OCI-LY3 (cell line): Measurements from ENCODE around the gene NCAPD3.

Experiments used
- H2AFZ ChIP-seq: fragments of 200-600, 300-600 bp; shearing (Covaris generic); 2 replicates; pipeline ENCODE4 v1.6.0; 2014; ENCODE audit warnings: antibody characterized with exemption, low read depth, low read length
- H3K27ac ChIP-seq: fragments of 200-600, 300-600 bp; sonication (generic); 2 replicates; pipeline ENCODE4 v1.5.1; 2014; ENCODE audit warnings: mild to moderate bottlenecking, low read length, moderate library complexity, mixed read lengths
- H3K27me3 ChIP-seq: fragments of 200-600, 300-600 bp; sonication (generic); 2 replicates; pipeline ENCODE4 v1.6.1; 2014; ENCODE audit warnings: low read depth, low read length, mixed read lengths
- H3K36me3 ChIP-seq: fragments of 200-600, 300-600 bp; sonication (generic); replicated peaks from 2 replicates; pipeline ENCODE3; 2014; ENCODE audit warnings: low read depth, low read length, mixed read lengths
- H3K4me1 ChIP-seq: fragments of 300-600, 200-600 bp; sonication (generic); 2 replicates; pipeline ENCODE4 v1.6.1; 2014; ENCODE audit warnings: low read length, mixed read lengths
- H3K4me2 ChIP-seq: fragments of 200-600, 300-600 bp; sonication (generic); 2 replicates; pipeline ENCODE4 v1.6.1; 2014; ENCODE audit warnings: low read length, mixed read lengths
- H3K4me3 ChIP-seq: fragments of 300-600, 200-600 bp; sonication (generic); 2 replicates; pipeline ENCODE4 v1.5.1; 2014; ENCODE audit warnings: antibody characterized with exemption, mild to moderate bottlenecking, low read length, moderate library complexity
- H3K79me2 ChIP-seq: fragments of 300-600, 200-600 bp; shearing (Covaris generic); 2 replicates; pipeline ENCODE4 v1.6.1; 2014; ENCODE audit warnings: mild to moderate bottlenecking, low read length, mixed read lengths
- H3K9ac ChIP-seq: fragments of 300-600, 200-600 bp; shearing (Covaris generic); 2 replicates; pipeline ENCODE4 v1.6.0; 2014; ENCODE audit warnings: mild to moderate bottlenecking, low read length, moderate library complexity
- H3K9me3 ChIP-seq: fragments of 200-600, 300-600 bp; shearing (Covaris generic); 2 replicates; pipeline ENCODE4 v1.6.1; 2014; ENCODE audit warnings: low read length, mixed read lengths; ENCODE audit not compliant: insufficient read depth
- H4K20me1 ChIP-seq: fragments of 200-600, 300-600 bp; sonication (generic); 2 replicates; pipeline ENCODE4 v1.6.1; 2016; ENCODE audit warnings: low read length, mixed read lengths; ENCODE audit not compliant: insufficient read depth
- EZH2phosphoT487 ChIP-seq: fragments of 200-600 bp; shearing (Covaris generic); IDR thresholded peaks from 2 replicates; pipeline ENCODE4 v1.6.1; 2018; ENCODE audit warnings: antibody characterized with exemption, mixed run types, low read depth
- TF ChIP-seq, protein P1 (sequence below): fragments of 200-600, 300-600 bp; sonication (generic); IDR thresholded peaks from 2 replicates; pipeline ENCODE4 v1.5.1; 2014; ENCODE audit warnings: antibody characterized with exemption, low read length, low read depth

The NCAPD3 gene

DNA sequence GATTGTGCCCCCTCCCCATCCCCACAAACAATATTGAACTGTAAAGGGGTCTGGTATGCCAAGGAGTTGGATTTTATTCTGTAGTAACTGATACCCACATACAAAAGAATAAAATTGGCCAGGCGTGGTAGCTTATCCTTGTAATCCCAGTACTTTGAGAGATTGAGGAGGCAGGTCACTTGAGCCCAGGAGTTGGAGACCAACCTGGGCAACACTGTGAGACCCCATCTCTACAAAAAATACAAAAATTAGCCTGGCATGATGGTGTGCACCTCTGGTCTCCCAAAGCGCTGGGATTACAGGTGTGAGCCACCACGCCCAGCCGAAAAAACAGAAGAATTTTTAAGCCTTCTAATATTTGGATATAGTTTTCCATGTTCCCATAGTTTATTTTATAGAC lies 48.2 kb upstream of the NCAPD3 start:
- H4K20me1 ChIP-seq: no peaks in the 10 kb centered on the region
- no peak overlapping the region for H3K4me2 ChIP-seq
- H3K9me3 ChIP-seq: no peaks in the 10 kb centered on the region
- no peak overlapping the region for H3K4me3 ChIP-seq
- H3K36me3 ChIP-seq: no peaks in the 10 kb centered on the region
- peaks cover 6% of the 10 kb centered on the region for H3K27me3 ChIP-seq
- H3K27ac ChIP-seq: no peak overlapping the region
- no peaks in the 10 kb centered on the region for H3K4me1 ChIP-seq
- TF ChIP-seq, protein P1, sequence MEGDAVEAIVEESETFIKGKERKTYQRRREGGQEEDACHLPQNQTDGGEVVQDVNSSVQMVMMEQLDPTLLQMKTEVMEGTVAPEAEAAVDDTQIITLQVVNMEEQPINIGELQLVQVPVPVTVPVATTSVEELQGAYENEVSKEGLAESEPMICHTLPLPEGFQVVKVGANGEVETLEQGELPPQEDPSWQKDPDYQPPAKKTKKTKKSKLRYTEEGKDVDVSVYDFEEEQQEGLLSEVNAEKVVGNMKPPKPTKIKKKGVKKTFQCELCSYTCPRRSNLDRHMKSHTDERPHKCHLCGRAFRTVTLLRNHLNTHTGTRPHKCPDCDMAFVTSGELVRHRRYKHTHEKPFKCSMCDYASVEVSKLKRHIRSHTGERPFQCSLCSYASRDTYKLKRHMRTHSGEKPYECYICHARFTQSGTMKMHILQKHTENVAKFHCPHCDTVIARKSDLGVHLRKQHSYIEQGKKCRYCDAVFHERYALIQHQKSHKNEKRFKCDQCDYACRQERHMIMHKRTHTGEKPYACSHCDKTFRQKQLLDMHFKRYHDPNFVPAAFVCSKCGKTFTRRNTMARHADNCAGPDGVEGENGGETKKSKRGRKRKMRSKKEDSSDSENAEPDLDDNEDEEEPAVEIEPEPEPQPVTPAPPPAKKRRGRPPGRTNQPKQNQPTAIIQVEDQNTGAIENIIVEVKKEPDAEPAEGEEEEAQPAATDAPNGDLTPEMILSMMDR: no peak
- TF ChIP-seq EZH2phosphoT487: no peak
- no peak overlapping the region for H3K9ac ChIP-seq
- H2AFZ ChIP-seq: no peak overlapping the region
- H3K79me2 ChIP-seq: no peaks in the 10 kb centered on the region

DNA sequence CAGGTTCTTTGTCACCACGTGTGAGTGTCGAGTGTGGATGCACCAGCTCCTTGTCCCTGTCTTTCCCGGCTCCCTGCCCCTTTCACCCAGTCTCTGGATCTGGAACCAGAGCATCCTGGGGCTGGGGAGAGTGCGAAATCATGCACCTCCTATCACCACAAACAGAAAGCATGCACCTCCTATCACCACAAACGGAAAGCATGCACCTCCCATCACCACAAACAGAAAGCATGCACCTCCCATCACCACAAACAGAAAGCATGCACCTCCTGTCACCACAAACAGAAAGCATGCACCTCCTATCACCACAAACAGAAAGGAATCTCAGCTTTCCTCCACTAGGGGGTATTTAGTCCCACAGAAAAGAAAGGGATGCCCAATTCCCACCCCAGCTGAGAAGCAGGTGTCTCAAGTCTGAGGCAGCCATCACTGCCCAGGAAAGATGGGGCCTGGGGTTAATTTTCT lies 46.5 kb upstream of the NCAPD3 start:
- TF ChIP-seq, protein P1: 0 out of 2 replicates have a peak, but pooled peaks have one; percentile 4
- TF ChIP-seq EZH2phosphoT487: no peak
- Histone ChIP-seq H3K36me3 (no peaks in the 10 kb centered on the region), H3K4me2 (no peak overlapping the region), H3K79me2 (no peaks in the 10 kb centered on the region), H3K4me1 (no peaks in the 10 kb centered on the region), H3K27ac (no peak overlapping the region), H3K27me3 (peaks cover 6% of the 10 kb centered on the region), H3K4me3 (no peak overlapping the region), H3K9ac (no peak overlapping the region), H2AFZ (no peak overlapping the region), H4K20me1 (no peaks in the 10 kb centered on the region), H3K9me3 (no peaks in the 10 kb centered on the region)

- Histone ChIP-seq H3K27me3 (no peaks in the 10 kb centered on the region), H3K36me3 (no peaks in the 10 kb centered on the region), H3K4me1 (no peaks in the 10 kb centered on the region), H3K9me3 (no peaks in the 10 kb centered on the region), H3K27ac (no peak overlapping the region), H3K4me2 (no peak overlapping the region), H3K4me3 (no peak overlapping the region), H4K20me1 (no peaks in the 10 kb centered on the region), H3K79me2 (no peaks in the 10 kb centered on the region), H2AFZ (no peak overlapping the region), H3K9ac (no peak overlapping the region)
- no peak for TF ChIP-seq EZH2phosphoT487
- TF ChIP-seq, protein P1: no peak
Observed at GRCh38 chr11:134267966-134268365, 44.2 kb upstream of the NCAPD3 start.

DNA sequence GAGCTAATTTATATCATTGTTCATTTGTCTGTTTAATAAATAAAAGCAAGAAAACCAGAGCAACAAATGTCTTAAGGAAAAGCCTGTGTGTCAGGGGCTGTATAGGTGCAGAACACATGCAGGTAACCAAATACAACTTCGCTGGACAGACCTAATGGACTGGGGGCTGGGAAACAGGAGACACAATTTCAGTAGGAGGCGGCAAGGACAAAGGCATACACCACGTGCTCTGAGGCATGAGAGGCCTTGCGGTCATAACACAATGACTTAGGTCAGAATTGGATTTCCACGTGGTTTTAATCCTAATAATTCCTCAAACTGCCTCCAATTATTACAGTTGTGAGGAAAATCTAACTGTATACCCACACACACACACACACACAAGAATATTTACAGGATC lies 43.7 kb upstream of the NCAPD3 start:
- Histone ChIP-seq H3K9ac (no peak overlapping the region), H3K36me3 (peaks cover 3% of the 10 kb centered on the region), H2AFZ (no peak overlapping the region), H3K79me2 (no peaks in the 10 kb centered on the region), H3K4me1 (no peaks in the 10 kb centered on the region), H4K20me1 (no peaks in the 10 kb centered on the region; the same call in 1 of the 2 replicates), H3K9me3 (no peaks in the 10 kb centered on the region), H3K4me3 (no peak overlapping the region), H3K27ac (no peak overlapping the region), H3K4me2 (no peak overlapping the region), H3K27me3 (no peaks in the 10 kb centered on the region)
- TF ChIP-seq EZH2phosphoT487: no peak
- TF ChIP-seq, protein P1: no peak
